Stimulated activated CD8-positive, alpha-beta memory T cell treated with anti-CD3 and anti-CD28 coated beads, Interleukin-7, amount 100 ng/mL, for 48 hours (primary cell): ENCODE results near the gene APOH.

Source experiments
- DNase-seq, 2 donors: peaks; one replicate each; pipeline ENCODE4 v3.0.0-alpha.2; 2020; ENCODE audit warnings: low read depth in 1 of 2; ENCODE audit errors: extremely low read depth in 1 of 2

Gene APOH

DNA sequence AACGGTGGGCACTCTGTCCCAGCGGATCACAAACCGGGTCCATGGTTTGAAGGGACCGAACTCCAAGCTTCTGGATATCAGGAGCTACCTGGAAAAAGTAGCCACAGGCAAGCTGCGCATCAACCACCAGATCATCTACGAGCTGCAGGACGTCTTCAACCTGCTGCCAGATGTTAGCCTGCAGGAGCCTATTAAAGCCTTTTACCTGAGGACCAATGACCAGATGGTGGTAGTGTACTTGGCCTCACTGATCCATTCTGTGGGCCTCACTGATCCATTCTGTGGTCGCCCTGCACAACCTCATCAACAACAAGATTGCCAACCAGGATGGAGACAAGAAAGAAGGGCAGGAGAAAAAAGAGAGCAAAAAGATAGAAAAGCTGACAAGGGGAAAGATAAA lies 31.0 kb downstream of the APOH start:
- DNase-seq, result no peak

GRCh38 chr17:66192378-66192687 lies 36.9 kb downstream of the APOH start:
- no peak for DNase-seq

- peak; percentile 77 to 83 for DNase-seq
These were observed 37.4 kb downstream of the APOH start, which contains the start of gene CEP112 for GRCh38 chr17:66191593-66192377. TSS of gene CEP112 (minus strand) at chr17:66192133.

DNA sequence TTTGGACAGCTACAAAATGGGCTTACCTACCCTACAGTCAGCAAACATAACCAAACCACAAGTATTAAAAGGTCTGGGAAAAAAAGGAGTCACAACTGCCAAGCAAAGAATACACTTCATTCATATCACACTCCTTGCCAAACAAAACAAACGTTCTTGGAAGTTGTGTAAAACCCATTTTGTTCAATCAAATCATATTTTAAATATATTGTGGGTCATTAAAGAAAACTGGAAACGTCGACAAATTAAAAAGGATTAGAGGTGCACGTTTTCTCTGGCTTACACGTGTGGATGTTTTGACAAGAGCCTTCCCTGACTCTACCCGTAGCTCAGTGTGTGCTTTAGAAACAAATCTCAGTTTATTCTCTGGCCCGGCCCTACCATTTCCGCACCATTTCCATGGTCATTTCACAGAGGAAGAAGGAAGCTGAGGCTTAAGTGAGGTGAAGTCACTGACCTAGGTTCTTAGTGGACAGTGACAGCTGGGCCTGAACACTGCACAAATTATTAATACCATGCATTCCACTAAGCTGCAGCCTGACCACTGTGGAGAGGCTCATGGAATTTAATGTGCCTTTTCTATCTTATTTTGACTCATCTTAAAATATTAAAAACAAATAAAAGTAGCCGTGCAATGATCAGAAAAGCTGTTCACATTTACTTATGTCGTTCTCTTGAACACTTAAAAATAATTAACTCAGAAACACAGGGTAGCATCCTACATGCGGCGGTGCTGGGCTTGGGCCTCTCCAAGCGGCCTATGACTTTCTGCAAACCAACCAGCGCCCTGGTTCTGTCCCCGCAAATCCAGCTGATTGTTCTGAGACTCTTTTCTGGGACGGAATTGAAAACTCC lies 38.2 kb downstream of the APOH start:
- DNase-seq, result no peak

DNA sequence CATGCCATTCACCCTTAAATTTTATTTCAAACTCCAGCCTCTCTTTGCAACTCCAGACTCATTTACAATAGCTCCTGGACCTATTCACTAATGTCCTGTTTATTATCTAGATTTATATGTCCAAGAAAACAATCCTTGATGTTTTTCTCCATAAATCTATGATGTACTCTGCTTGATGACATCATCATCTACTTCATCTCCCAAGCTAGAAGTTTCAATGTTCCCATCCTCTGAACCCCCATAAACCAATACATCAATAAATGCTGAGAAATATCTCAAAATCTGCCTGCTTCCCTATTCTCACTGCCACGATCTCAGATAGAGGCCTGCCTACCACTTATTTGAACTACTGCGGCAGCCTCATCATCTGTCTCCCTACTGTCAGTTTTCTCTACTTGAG lies 41.5 kb downstream of the APOH start:
- DNase-seq, result no peak

GRCh38 chr17:66185862-66186261 lies 43.4 kb downstream of the APOH start:
- no peak for DNase-seq

GRCh38 chr17:66184392-66184791 lies 44.8 kb downstream of the APOH start:
- no peak for DNase-seq

DNA sequence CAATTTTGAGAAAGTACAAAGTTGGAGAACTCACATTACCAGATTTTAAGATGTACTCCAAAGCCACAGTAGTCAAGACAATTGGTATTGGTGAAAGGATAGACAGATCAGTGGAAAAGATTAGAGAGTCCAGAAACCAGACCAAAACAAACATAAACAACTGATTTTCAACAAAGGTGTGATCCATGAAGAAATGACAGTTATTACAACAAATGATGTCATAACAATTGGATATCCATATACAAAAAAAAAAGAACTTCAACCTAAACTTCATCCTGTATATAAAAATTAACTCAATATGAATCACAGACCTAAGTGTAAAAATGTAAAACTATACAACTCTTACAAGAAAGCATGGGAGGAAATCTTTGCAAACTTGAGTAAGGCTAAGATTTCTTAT lies 45.7 kb downstream of the APOH start:
- no peak for DNase-seq

GRCh38 chr17:66178642-66179041 lies 50.6 kb downstream of the APOH start:
- no peak for DNase-seq

DNA sequence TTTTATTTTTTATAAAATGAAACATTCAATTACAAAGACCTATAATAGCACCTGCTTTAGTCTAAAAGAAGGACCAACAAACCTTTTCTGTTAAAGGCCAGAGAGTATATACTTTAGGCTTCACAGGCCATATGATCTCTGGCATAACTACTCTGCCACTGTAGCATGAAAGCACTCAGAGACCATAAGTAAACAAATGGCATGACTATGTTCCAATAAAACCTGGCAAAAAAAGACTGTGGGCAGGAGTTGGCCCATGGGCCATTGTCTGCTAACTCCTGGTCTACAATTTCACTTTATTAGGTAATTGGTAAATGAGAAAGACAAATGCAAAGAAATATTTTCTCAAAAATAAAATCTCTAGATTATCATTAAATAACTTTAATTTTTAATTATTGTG lies 52.2 kb downstream of the APOH start:
- no peak for DNase-seq

- no peak for DNase-seq
These were observed 53.3 kb downstream of the APOH start for GRCh38 chr17:66175892-66176291.

GRCh38 chr17:66172691-66173223 lies 56.5 kb downstream of the APOH start:
- no peak for DNase-seq

- no peak for DNase-seq
These were observed 57.1 kb downstream of the APOH start for GRCh38 chr17:66172144-66172543.

GRCh38 chr17:66171692-66172091 lies 57.5 kb downstream of the APOH start:
- no peak for DNase-seq

- no peak for DNase-seq
These were observed 58.0 kb downstream of the APOH start for GRCh38 chr17:66171172-66171571.

DNA sequence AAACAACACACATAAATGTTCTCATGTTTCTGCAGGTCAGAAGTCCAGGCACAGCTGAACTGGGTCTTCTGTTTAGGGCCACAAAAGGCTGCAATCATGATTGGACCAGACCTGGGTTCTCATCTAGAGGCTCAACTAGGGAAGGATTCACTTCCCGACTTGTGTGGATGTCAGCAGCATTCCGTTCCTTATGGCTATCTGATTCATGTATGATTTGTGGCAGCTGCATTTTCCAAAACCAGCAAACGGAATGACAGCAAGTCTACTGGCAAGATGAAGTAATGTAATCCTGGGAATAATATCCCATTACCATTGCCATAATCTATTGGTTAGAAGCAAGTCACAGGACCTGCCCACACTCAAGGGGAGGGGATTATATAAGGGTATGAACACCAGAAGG lies 59.4 kb downstream of the APOH start:
- no peak for DNase-seq

DNA sequence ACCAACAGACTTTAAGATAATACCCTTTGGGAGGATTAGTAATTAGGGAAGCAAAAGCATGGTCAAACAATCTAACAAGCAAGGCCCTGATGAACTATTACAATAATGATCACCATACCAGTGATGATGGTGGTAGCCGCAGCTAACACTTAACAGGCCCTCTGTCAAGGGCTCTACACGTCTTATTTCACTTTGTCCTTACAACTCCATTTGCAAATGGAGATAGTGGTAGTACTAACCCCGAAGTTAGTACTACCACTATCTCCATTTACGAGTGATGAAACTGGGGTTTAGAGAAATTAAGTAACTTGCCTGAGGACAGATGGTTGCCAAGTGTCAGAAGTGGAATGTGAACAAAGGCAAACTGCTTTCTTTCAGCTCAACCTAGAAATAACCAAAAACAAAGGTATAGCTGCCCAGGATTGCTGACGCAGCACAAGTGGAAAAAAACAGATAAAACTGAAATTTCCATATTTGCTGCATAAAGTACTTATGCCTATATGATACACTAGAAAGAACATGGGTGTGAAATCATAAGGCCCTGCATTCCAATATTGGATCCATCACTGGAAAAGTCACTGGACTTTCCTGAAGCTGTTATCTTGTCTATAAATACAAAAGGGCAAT lies 61.9 kb downstream of the APOH start:
- DNase-seq, result no peak

DNA sequence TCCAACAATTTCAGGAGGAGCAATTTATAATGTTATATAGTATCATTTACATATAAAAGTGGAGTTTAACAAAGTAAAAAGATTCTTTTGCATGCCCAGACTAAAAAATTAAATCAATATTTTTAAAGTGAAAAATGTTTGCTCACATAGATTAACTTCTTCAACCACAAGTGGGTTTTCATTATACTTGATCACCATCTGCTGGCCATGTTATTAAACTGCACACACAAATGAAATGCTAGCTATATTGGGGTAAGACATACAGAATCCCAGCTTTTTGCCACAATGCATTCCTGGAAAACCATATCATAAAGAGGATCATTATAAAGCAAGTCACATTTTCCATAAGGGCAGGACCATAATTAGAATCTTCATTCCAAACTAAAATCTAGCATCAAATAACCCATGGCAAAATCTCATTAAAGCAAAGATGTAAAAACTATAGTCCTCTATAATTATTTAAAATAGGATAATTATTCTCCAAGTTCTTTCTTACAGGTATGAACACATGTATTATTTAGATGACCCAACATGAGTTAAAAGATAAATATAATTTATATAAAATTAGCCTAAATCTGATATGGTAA lies 63.6 kb downstream of the APOH start:
- DNase-seq, result no peak
